ENCODE measurements around the gene CD274. TPM values are rescaled to one million over a fixed set of nuclear protein-coding genes. Genes with fewer than 3 reads are reported as not detected.
A peak's percentile ranks its signal among the peaks of the same experiment; 100 is the strongest.

CD274 gene
- total RNA-seq, 1 donor from 2014 or later, result 21.4 TPM

- Mint-ChIP-seq H3K4me1 (ENCODE audit: low read depth, unreplicated experiment) (peaks cover 46% of the 10 kb centered on the region), H3K27ac (ENCODE audit: unreplicated experiment) (no peak overlapping the region), H3K27me3 (ENCODE audit: low read depth, unreplicated experiment) (no peaks in the 10 kb centered on the region), H3K4me3 (ENCODE audit: unreplicated experiment) (no peak overlapping the region), H3K9me3 (ENCODE audit: unreplicated experiment) (peaks cover 11% of the 10 kb centered on the region), H3K36me3 (ENCODE audit: low read depth, unreplicated experiment) (peaks cover 13% of the 10 kb centered on the region)
- DNase-seq (ENCODE audit: low read depth), result no peak
- Histone ChIP-seq H3K36me3 (ENCODE audit: insufficient read depth, low read length) (no peaks in the 10 kb centered on the region), H3K4me2 (ENCODE audit: low read length) (no peak overlapping the region), H3K79me2 (ENCODE audit: insufficient read depth, low read length) (peaks cover 71% of the 10 kb centered on the region), H4K20me1 (ENCODE audit: insufficient read depth, low read length) (no peaks in the 10 kb centered on the region), H3K9ac (ENCODE audit: low read length) (no peak overlapping the region), H3K4me3 (ENCODE audit: insufficient read depth, low read depth, low read length) (no peak overlapping the region), H3K4me1 (ENCODE audit: insufficient read depth, low read length) (peaks cover 38% of the 10 kb centered on the region), H3K27ac (ENCODE audit: low read depth, low read length) (no peak overlapping the region), H3K27me3 (ENCODE audit: insufficient read depth, low read length) (no peaks in the 10 kb centered on the region), H2AFZ (ENCODE audit: low read depth, low read length) (no peak overlapping the region), H3K9me3 (ENCODE audit: insufficient read depth, low read depth, low read length) (no peaks in the 10 kb centered on the region)
- TF ChIP-seq CTCF (IDR thresholded peaks at IDR 0.05; ENCODE audit: insufficient read depth, low read depth, low read length) (no peak), EZH2 (IDR thresholded peaks at IDR 0.05; ENCODE audit: insufficient read depth, low read length) (no peak)
- no peak for FAIRE-seq
Measured at GRCh38 chr9:5516453-5517220, 66.3 kb downstream of the CD274 start.

GRCh38 chr9:5518171-5518936, 68.0 kb downstream of the CD274 start:
- Histone ChIP-seq H3K9me3 (ENCODE audit: insufficient read depth, low read depth, low read length) (no peaks in the 10 kb centered on the region), H4K20me1 (ENCODE audit: insufficient read depth, low read length) (no peaks in the 10 kb centered on the region), H3K9ac (ENCODE audit: low read length) (no peak overlapping the region), H3K36me3 (ENCODE audit: insufficient read depth, low read length) (peaks cover 2% of the 10 kb centered on the region), H3K79me2 (ENCODE audit: insufficient read depth, low read length) (peaks cover 54% of the 10 kb centered on the region), H3K4me1 (ENCODE audit: insufficient read depth, low read length) (peaks cover 22% of the 10 kb centered on the region), H2AFZ (ENCODE audit: low read depth, low read length) (no peak overlapping the region), H3K4me3 (ENCODE audit: insufficient read depth, low read depth, low read length) (no peak overlapping the region), H3K4me2 (ENCODE audit: low read length) (peak overlapping the region; percentile 11), H3K27ac (ENCODE audit: low read depth, low read length) (no peak overlapping the region), H3K27me3 (ENCODE audit: insufficient read depth, low read length) (no peaks in the 10 kb centered on the region)
- no peak overlapping the region for H3K4me3 Mint-ChIP-seq (ENCODE audit: unreplicated experiment)
- H3K27ac Mint-ChIP-seq (ENCODE audit: unreplicated experiment), result no peak overlapping the region
- H3K4me1 Mint-ChIP-seq (ENCODE audit: low read depth, unreplicated experiment), result peaks cover 30% of the 10 kb centered on the region
- H3K9me3 Mint-ChIP-seq (ENCODE audit: unreplicated experiment), result peaks cover 11% of the 10 kb centered on the region
- H3K27me3 Mint-ChIP-seq (ENCODE audit: low read depth, unreplicated experiment), result no peaks in the 10 kb centered on the region
- DNase-seq (ENCODE audit: low read depth), result no peak
- no peak for FAIRE-seq
- TF ChIP-seq CTCF (IDR thresholded peaks at IDR 0.05; ENCODE audit: insufficient read depth, low read depth, low read length) (no peak), EZH2 (IDR thresholded peaks at IDR 0.05; ENCODE audit: insufficient read depth, low read length) (no peak)
- H3K36me3 Mint-ChIP-seq (ENCODE audit: low read depth, unreplicated experiment), result peaks cover 27% of the 10 kb centered on the region
